Measurements from ENCODE around the gene TMEM182. TPM values are rescaled to one million over a fixed set of nuclear protein-coding genes. Genes with fewer than 3 reads are reported as not detected.

TMEM182 gene
- total RNA-seq, 4 donors from 2014 or later, result 0.53 to 1.5 (median 0.75) TPM

DNA sequence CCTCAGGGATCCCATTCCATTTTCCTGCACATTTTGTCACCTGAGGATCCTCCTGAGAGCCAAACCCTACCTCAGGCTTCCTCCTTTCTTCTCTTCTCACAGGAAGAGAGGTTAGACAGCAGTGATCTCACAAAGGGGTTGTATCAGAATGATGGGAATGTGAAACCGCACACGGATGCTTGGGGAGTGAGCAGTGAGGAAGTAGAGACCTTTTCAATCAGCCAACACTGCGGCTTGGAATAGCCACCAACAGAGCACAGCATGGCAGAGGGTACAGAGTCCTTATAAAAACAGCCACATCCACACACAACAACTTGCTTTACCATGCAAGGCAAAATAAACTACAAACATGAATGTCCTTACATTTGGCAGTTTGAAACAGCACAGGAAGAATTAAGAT lies 8.7 kb downstream of the TMEM182 start:
- no peak overlapping the region for H3K4me3 ChIP-seq (ENCODE audit: low read depth, poor library complexity, severe bottlenecking)
- whole genome bisulfite sequencing, 2 donors, result 85 to 91% methylated on average over 3 of the region's 3 CpGs
- DNase-seq (ENCODE audit: low spot score in 2 of 2), result no peak
- intact Hi-C loops (cut with DNase I; ENCODE audit: low total_unique reads), result no loop called here
- TF ChIP-seq POLR2A (IDR thresholded peaks at IDR 0.05), result no peak
- TF ChIP-seq, protein P1, sequence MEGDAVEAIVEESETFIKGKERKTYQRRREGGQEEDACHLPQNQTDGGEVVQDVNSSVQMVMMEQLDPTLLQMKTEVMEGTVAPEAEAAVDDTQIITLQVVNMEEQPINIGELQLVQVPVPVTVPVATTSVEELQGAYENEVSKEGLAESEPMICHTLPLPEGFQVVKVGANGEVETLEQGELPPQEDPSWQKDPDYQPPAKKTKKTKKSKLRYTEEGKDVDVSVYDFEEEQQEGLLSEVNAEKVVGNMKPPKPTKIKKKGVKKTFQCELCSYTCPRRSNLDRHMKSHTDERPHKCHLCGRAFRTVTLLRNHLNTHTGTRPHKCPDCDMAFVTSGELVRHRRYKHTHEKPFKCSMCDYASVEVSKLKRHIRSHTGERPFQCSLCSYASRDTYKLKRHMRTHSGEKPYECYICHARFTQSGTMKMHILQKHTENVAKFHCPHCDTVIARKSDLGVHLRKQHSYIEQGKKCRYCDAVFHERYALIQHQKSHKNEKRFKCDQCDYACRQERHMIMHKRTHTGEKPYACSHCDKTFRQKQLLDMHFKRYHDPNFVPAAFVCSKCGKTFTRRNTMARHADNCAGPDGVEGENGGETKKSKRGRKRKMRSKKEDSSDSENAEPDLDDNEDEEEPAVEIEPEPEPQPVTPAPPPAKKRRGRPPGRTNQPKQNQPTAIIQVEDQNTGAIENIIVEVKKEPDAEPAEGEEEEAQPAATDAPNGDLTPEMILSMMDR (IDR thresholded peaks at IDR 0.05), result no peak

DNA sequence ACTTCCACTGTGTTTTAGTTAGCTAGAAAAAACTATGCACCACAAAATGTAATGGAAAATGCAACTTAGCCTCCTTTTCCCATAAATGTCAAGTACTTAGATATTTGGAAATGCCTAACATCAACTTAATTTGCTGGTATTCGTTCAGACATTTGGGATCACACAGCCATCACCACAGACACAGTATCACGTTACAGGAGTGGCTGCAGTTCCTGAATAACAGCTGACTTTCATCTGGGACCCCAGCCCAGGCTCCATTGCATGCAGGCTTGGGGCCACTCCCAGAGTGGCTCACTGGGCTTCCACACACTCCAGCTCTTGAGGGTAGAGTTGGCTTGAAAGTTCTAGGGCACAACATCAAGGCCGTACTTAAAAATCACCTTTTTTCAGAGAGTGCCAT lies 9.3 kb downstream of the TMEM182 start:
- TF ChIP-seq POLR2A (IDR thresholded peaks at IDR 0.05), result no peak
- TF ChIP-seq, protein P1 (IDR thresholded peaks at IDR 0.05), result no peak
- intact Hi-C loops (cut with DNase I; ENCODE audit: low total_unique reads), result no loop called here
- 57 to 62% methylated on average over 3 of the region's 3 CpGs for WGBS, 2 donors
- no peak overlapping the region for H3K4me3 ChIP-seq (ENCODE audit: low read depth, poor library complexity, severe bottlenecking)
- no peak for DNase-seq (ENCODE audit: low spot score in 2 of 2)

- WGBS, 2 donors, result 95 to 97% methylated on average over 3 of the region's 3 CpGs
- no peak for DNase-seq (ENCODE audit: low spot score in 2 of 2)
- TF ChIP-seq POLR2A (IDR thresholded peaks at IDR 0.05), result no peak
- TF ChIP-seq, protein P1 (IDR thresholded peaks at IDR 0.05), result no peak
- no peak overlapping the region for H3K4me3 ChIP-seq (ENCODE audit: low read depth, poor library complexity, severe bottlenecking)
- intact Hi-C loops (cut with DNase I; ENCODE audit: low total_unique reads), result no loop called here
Measured at GRCh38 chr2:102772659-102773058, 10.8 kb downstream of the TMEM182 start.

- H3K4me3 ChIP-seq (ENCODE audit: low read depth, poor library complexity, severe bottlenecking), result no peak overlapping the region
- WGBS, 2 donors, result 84% methylated on average over 5 of the region's 5 CpGs
- intact Hi-C loops (cut with DNase I; ENCODE audit: low total_unique reads), result no loop called here
- TF ChIP-seq, protein P1 (IDR thresholded peaks at IDR 0.05), result no peak
- no peak for TF ChIP-seq POLR2A (IDR thresholded peaks at IDR 0.05)
- no peak for DNase-seq (ENCODE audit: low spot score in 2 of 2)
Measured at GRCh38 chr2:102773149-102773705, 11.4 kb downstream of the TMEM182 start.

DNA sequence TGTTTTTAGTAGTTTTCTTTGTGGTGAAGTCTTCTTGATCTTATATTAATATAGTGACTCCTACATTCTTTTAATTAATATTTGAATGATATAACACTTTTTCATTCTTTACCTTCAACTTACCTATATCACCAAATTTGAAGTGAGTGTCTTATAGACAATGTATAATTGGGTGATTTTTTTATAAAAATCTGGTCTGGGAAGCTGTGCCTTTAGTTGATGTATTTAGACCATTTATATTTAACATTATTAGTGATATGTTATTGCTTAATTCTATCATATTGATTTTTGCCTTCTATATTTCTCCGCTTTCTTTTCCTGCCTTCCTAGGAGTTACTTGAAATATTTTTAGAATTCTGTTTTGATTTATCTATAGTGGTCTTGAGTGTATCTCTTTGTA lies 16.4 kb downstream of the TMEM182 start:
- TF ChIP-seq POLR2A (IDR thresholded peaks at IDR 0.05), result no peak
- TF ChIP-seq, protein P1 (IDR thresholded peaks at IDR 0.05), result no peak
- no peak for DNase-seq (ENCODE audit: low spot score in 2 of 2)
- H3K4me3 ChIP-seq (ENCODE audit: low read depth, poor library complexity, severe bottlenecking), result no peak overlapping the region
- WGBS, 2 donors, result 98% methylated on average over 1 of the region's 1 CpG
- intact Hi-C loops (cut with DNase I; ENCODE audit: low total_unique reads), result no loop called here

GRCh38 chr2:102780467-102780866 lies 18.6 kb downstream of the TMEM182 start:
- TF ChIP-seq POLR2A (IDR thresholded peaks at IDR 0.05), result no peak
- TF ChIP-seq, protein P1 (IDR thresholded peaks at IDR 0.05), result no peak
- no peak overlapping the region for H3K4me3 ChIP-seq (ENCODE audit: low read depth, poor library complexity, severe bottlenecking)
- no peak for DNase-seq (ENCODE audit: low spot score in 2 of 2)
- 96 to 100% methylated on average over 1 of the region's 1 CpG for whole genome bisulfite sequencing, 2 donors
- intact Hi-C loops (cut with DNase I; ENCODE audit: low total_unique reads), result no loop called here

Data from lower leg skin (tissue), 4 donors.